HEK293 (cell line): Measurements from ENCODE around the gene ACVR2A.

Source experiments
- CTCF ChIA-PET: fragments of 350-600 bp; formaldehyde crosslinking; extraction: SDS; loops from one replicate; lab custom pipeline; 2021; ENCODE audit warnings: antibody characterized with exemption; lab: Yijun Ruan, JAX
- POLR2A ChIA-PET: fragments of 300-600 bp; formaldehyde crosslinking; extraction: SDS; loops from one replicate; lab custom pipeline; 2020; ENCODE audit warnings: antibody characterized with exemption, inconsistent platforms; lab: Yijun Ruan, JAX
- H3K27ac ChIP-seq: fragments of 200-500 bp; sonication (Bioruptor generic); 2 replicates; pipeline ENCODE4 v1.5.1; 2014; ENCODE audit warnings: low read depth, low read length, control low read depth, inconsistent platforms; ENCODE audit errors: extremely low read depth
- H3K36me3 ChIP-seq, 2 experiments: fragments of 200-500 bp in 1 of 2; sonication (Bioruptor generic) in 1 of 2; 1 replicate in 1 of 2; 2 replicates in 1 of 2; pipeline ENCODE4 v1.5.1; 2014 to 2017; ENCODE audit warnings: inconsistent platforms in 2 of 2, low read length in 2 of 2; ENCODE audit not compliant: control insufficient read depth in 2 of 2, insufficient read depth in 1 of 2
- H3K4me1 ChIP-seq: fragments of 200-500 bp; sonication (Bioruptor generic); 2 replicates; pipeline ENCODE4 v1.5.1; 2014; ENCODE audit warnings: mild to moderate bottlenecking, low read length, inconsistent platforms; ENCODE audit not compliant: control insufficient read depth, insufficient read depth
- H3K4me3 ChIP-seq: 2 replicates; pipeline ENCODE4 v1.5.1; 2011; ENCODE audit warnings: low read depth, mild to moderate bottlenecking, control low read depth, low read length, moderate library complexity
- H3K9me3 ChIP-seq: fragments of 200-500 bp; sonication (Bioruptor generic); 2 replicates; pipeline ENCODE4 v1.5.1; 2014; ENCODE audit warnings: low read depth, low read length, inconsistent platforms; ENCODE audit not compliant: control insufficient read depth, insufficient read depth
- GLIS2 ChIP-seq: fragments of 450-650 bp; formaldehyde crosslinking; IDR thresholded peaks from 2 replicates; pipeline ENCODE4 v1.5.1; 2016; ENCODE audit warnings: missing biosample characterization, missing genetic modification characterization
- KLF9 ChIP-seq: fragments of 450-650 bp; formaldehyde crosslinking; IDR thresholded peaks from 2 replicates; pipeline ENCODE4 v1.5.1; 2016; ENCODE audit warnings: missing biosample characterization, missing genetic modification characterization, low read depth
- REPIN1 ChIP-seq: fragments of 450-650 bp; formaldehyde crosslinking; IDR thresholded peaks from 2 replicates; pipeline ENCODE4 v1.5.1; 2017; ENCODE audit warnings: missing biosample characterization, missing genetic modification characterization, low read depth
- SALL2 ChIP-seq: fragments of 450-650 bp; formaldehyde crosslinking; IDR thresholded peaks from 2 replicates; pipeline ENCODE4 v1.5.0; 2017; ENCODE audit warnings: missing biosample characterization, mild to moderate bottlenecking, missing genetic modification characterization, borderline replicate concordance
- ZNF10 ChIP-seq: fragments of 450-650 bp; formaldehyde crosslinking; IDR thresholded peaks from 2 replicates; pipeline ENCODE4 v1.5.1; 2017; ENCODE audit warnings: missing biosample characterization, missing genetic modification characterization
- ZNF184 ChIP-seq: fragments of 450-650 bp; IDR thresholded peaks from 2 replicates; pipeline ENCODE4 v1.5.1; 2018; ENCODE audit warnings: missing biosample characterization, mild to moderate bottlenecking, missing genetic modification characterization
- ZNF266 ChIP-seq: fragments of 450-650 bp; formaldehyde crosslinking; IDR thresholded peaks from 2 replicates; pipeline ENCODE4 v1.5.1; 2016; ENCODE audit warnings: missing biosample characterization, missing genetic modification characterization, low read depth
- ZNF354C ChIP-seq: fragments of 450-650 bp; formaldehyde crosslinking; IDR thresholded peaks from 2 replicates; pipeline ENCODE4 v1.5.1; 2016; ENCODE audit warnings: missing biosample characterization, missing genetic modification characterization, low read depth, borderline replicate concordance
- ZNF416 ChIP-seq: fragments of 450-650 bp; formaldehyde crosslinking; IDR thresholded peaks from 2 replicates; pipeline ENCODE4 v1.5.1; 2016; ENCODE audit warnings: missing biosample characterization, missing genetic modification characterization
- ZNF426 ChIP-seq: fragments of 450-650 bp; formaldehyde crosslinking; IDR thresholded peaks from 2 replicates; pipeline ENCODE4 v1.5.1; 2017; ENCODE audit warnings: missing biosample characterization, missing genetic modification characterization, mild to moderate bottlenecking, inconsistent platforms, moderate library complexity
- ZNF544 ChIP-seq: fragments of 450-650 bp; formaldehyde crosslinking; IDR thresholded peaks from 2 replicates; pipeline ENCODE4 v1.5.0; 2017; ENCODE audit warnings: missing biosample characterization, missing genetic modification characterization
- ZNF596 ChIP-seq: fragments of 450-650 bp; IDR thresholded peaks from 2 replicates; pipeline ENCODE4 v1.5.0; 2018; ENCODE audit warnings: missing biosample characterization, mild to moderate bottlenecking, missing genetic modification characterization, moderate library complexity
- ZNF624 ChIP-seq: fragments of 450-650 bp; formaldehyde crosslinking; IDR thresholded peaks from 2 replicates; pipeline ENCODE4 v1.5.1; 2017; ENCODE audit warnings: missing biosample characterization, missing genetic modification characterization
- ZNF629 ChIP-seq: fragments of 450-650 bp; formaldehyde crosslinking; IDR thresholded peaks from 2 replicates; pipeline ENCODE4 v1.5.1; 2017; ENCODE audit warnings: missing biosample characterization, missing genetic modification characterization
- ZNF701 ChIP-seq: fragments of 450-650 bp; formaldehyde crosslinking; IDR thresholded peaks from 2 replicates; pipeline ENCODE4 v1.5.1; 2016; ENCODE audit warnings: missing biosample characterization, missing genetic modification characterization
- ZNF768 ChIP-seq: fragments of 450-650 bp; formaldehyde crosslinking; IDR thresholded peaks from 2 replicates; pipeline ENCODE4 v1.5.1; 2018; ENCODE audit warnings: missing biosample characterization, mild to moderate bottlenecking, missing genetic modification characterization
- ZXDB ChIP-seq: fragments of 450-650 bp; formaldehyde crosslinking; IDR thresholded peaks from 2 replicates; pipeline ENCODE4 v1.5.1; 2016; ENCODE audit warnings: missing biosample characterization, missing genetic modification characterization
- TF ChIP-seq, protein P1 (sequence below): fragments of 450-650 bp; formaldehyde crosslinking; IDR thresholded peaks from 2 replicates; pipeline ENCODE4 v1.5.1; 2016; ENCODE audit warnings: missing biosample characterization, missing genetic modification characterization, borderline replicate concordance
- TF ChIP-seq, protein P2 (sequence below): fragments of 450-650 bp; formaldehyde crosslinking; IDR thresholded peaks from 2 replicates; pipeline ENCODE4 v1.5.1; 2016; ENCODE audit warnings: missing biosample characterization, missing genetic modification characterization
- TF ChIP-seq, protein P3 (sequence below): fragments of 450-650 bp; formaldehyde crosslinking; IDR thresholded peaks from 2 replicates; pipeline ENCODE4 v1.5.0; 2017; ENCODE audit warnings: missing biosample characterization, missing genetic modification characterization, borderline replicate concordance

Gene ACVR2A

DNA sequence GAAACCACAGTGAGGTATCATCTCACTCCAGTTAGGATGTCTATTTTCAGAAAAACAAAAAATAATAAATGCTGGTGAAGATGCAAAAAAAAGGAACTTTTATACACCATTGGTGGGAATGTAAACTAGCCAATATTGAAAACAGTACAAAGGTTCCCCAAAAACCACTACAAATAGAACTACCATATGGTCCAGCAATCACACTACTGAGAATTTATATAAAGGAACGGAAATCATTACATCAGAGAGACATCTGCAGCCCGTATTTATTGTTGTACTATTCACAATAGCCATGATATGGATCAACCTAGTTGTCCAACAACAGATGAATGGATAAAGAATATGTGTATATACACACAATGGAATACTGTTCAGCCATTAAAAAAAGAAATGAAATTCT lies 123.7 kb downstream of the ACVR2A start (continued):
- TF ChIP-seq, protein P1, sequence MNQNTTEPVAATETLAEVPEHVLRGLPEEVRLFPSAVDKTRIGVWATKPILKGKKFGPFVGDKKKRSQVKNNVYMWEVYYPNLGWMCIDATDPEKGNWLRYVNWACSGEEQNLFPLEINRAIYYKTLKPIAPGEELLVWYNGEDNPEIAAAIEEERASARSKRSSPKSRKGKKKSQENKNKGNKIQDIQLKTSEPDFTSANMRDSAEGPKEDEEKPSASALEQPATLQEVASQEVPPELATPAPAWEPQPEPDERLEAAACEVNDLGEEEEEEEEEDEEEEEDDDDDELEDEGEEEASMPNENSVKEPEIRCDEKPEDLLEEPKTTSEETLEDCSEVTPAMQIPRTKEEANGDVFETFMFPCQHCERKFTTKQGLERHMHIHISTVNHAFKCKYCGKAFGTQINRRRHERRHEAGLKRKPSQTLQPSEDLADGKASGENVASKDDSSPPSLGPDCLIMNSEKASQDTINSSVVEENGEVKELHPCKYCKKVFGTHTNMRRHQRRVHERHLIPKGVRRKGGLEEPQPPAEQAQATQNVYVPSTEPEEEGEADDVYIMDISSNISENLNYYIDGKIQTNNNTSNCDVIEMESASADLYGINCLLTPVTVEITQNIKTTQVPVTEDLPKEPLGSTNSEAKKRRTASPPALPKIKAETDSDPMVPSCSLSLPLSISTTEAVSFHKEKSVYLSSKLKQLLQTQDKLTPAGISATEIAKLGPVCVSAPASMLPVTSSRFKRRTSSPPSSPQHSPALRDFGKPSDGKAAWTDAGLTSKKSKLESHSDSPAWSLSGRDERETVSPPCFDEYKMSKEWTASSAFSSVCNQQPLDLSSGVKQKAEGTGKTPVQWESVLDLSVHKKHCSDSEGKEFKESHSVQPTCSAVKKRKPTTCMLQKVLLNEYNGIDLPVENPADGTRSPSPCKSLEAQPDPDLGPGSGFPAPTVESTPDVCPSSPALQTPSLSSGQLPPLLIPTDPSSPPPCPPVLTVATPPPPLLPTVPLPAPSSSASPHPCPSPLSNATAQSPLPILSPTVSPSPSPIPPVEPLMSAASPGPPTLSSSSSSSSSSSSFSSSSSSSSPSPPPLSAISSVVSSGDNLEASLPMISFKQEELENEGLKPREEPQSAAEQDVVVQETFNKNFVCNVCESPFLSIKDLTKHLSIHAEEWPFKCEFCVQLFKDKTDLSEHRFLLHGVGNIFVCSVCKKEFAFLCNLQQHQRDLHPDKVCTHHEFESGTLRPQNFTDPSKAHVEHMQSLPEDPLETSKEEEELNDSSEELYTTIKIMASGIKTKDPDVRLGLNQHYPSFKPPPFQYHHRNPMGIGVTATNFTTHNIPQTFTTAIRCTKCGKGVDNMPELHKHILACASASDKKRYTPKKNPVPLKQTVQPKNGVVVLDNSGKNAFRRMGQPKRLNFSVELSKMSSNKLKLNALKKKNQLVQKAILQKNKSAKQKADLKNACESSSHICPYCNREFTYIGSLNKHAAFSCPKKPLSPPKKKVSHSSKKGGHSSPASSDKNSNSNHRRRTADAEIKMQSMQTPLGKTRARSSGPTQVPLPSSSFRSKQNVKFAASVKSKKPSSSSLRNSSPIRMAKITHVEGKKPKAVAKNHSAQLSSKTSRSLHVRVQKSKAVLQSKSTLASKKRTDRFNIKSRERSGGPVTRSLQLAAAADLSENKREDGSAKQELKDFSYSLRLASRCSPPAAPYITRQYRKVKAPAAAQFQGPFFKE, result no peak
- TF ChIP-seq ZNF184 (tag by site-specific recombination) (no peak), ZNF768 (tag by site-specific recombination) (no peak), ZNF266 (tag by site-specific recombination) (no peak), ZNF10 (no peak), ZNF544 (tag by site-specific recombination) (no peak), ZXDB (tag by site-specific recombination) (no peak)
- TF ChIP-seq, all 188 proteins: peak for 0

DNA sequence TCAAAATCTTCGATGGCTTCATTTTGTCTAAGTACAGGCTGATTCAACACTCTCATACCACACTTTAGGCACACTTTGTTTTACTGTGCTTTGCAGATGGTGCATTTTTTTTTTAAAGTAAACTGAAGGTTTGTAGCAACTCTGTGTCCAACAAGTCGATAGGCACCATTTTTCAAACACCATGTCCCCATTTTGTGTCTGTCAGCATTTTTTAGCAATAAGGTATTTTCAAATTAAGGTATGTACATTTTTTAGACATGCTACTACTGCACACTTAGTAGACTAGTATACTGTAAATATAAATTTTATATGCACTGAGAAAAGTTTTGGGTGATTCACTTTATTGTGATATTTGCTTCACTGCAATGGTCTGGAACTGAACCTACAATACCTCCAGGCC lies 131.3 kb downstream of the ACVR2A start:
- no peaks in the 10 kb centered on the region for H3K4me1 ChIP-seq
- ChIA-PET POLR2A (no interaction called here), CTCF (no interaction called here)
- TF ChIP-seq ZNF354C (tag by site-specific recombination), result no peak
- TF ChIP-seq KLF9 (tag by site-specific recombination), result no peak
- TF ChIP-seq ZNF596 (tag by site-specific recombination), result no peak
- no peak for TF ChIP-seq REPIN1
- TF ChIP-seq, protein P2, sequence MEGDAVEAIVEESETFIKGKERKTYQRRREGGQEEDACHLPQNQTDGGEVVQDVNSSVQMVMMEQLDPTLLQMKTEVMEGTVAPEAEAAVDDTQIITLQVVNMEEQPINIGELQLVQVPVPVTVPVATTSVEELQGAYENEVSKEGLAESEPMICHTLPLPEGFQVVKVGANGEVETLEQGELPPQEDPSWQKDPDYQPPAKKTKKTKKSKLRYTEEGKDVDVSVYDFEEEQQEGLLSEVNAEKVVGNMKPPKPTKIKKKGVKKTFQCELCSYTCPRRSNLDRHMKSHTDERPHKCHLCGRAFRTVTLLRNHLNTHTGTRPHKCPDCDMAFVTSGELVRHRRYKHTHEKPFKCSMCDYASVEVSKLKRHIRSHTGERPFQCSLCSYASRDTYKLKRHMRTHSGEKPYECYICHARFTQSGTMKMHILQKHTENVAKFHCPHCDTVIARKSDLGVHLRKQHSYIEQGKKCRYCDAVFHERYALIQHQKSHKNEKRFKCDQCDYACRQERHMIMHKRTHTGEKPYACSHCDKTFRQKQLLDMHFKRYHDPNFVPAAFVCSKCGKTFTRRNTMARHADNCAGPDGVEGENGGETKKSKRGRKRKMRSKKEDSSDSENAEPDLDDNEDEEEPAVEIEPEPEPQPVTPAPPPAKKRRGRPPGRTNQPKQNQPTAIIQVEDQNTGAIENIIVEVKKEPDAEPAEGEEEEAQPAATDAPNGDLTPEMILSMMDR (tag by site-specific recombination), result no peak
- TF ChIP-seq SALL2 (tag by site-specific recombination), result no peak
- no peak for TF ChIP-seq ZNF701
- peaks cover 12 to 19% of the 10 kb centered on the region in 2 experiments; a peak in 2 of 3 replicates for H3K36me3 ChIP-seq
- no peak overlapping the region for H3K27ac ChIP-seq
- H3K9me3 ChIP-seq, result no peaks in the 10 kb centered on the region
- H3K4me3 ChIP-seq, result no peak overlapping the region

DNA sequence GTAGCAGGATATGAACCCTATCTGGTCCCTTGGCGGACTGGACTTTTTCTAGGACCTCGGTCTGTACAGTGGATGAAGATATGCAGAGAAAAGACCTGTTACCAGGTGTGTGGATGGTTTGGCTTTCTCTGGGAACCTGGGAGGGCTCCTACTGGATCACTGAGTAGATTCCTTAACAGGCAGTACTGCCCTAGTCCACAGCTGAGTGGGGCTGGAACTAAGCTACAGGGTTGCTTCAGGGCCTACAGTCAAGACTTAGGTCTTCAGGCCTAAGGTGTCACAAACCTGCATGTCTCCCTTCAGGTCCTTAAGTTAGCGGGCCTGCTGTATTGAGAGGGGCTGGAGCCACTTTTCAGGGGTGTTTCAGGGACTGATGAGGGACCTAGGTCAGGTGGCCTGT lies 132.8 kb downstream of the ACVR2A start:
- no peaks in the 10 kb centered on the region for H3K9me3 ChIP-seq
- TF ChIP-seq ZNF629 (tag by site-specific recombination), result no peak
- no peak for TF ChIP-seq ZNF624 (tag by site-specific recombination)
- TF ChIP-seq GLIS2 (tag by site-specific recombination), result no peak
- TF ChIP-seq ZNF416 (tag by site-specific recombination), result no peak
- no peak for TF ChIP-seq ZNF426 (tag by site-specific recombination)
- TF ChIP-seq, protein P3, sequence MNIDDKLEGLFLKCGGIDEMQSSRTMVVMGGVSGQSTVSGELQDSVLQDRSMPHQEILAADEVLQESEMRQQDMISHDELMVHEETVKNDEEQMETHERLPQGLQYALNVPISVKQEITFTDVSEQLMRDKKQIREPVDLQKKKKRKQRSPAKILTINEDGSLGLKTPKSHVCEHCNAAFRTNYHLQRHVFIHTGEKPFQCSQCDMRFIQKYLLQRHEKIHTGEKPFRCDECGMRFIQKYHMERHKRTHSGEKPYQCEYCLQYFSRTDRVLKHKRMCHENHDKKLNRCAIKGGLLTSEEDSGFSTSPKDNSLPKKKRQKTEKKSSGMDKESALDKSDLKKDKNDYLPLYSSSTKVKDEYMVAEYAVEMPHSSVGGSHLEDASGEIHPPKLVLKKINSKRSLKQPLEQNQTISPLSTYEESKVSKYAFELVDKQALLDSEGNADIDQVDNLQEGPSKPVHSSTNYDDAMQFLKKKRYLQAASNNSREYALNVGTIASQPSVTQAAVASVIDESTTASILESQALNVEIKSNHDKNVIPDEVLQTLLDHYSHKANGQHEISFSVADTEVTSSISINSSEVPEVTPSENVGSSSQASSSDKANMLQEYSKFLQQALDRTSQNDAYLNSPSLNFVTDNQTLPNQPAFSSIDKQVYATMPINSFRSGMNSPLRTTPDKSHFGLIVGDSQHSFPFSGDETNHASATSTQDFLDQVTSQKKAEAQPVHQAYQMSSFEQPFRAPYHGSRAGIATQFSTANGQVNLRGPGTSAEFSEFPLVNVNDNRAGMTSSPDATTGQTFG (tag by site-specific recombination), result no peak
- TF ChIP-seq, all 188 proteins: peak for 0
- Histone ChIP-seq H3K4me1 (no peaks in the 10 kb centered on the region), H3K4me3 (no peak overlapping the region), H3K27ac (no peak overlapping the region), H3K36me3 (peaks cover 4 to 12% of the 10 kb centered on the region in 2 experiments; a peak in 2 of 3 replicates)
- ChIA-PET CTCF (interaction anchor here (1.0 to 1.3 kb wide), 2 partner anchors 10 to 1012 kb away, joined by 3 to 6 read pairs; no protein-coding TSS in a partner anchor), POLR2A (no interaction called here)
